HG03045 (cell line): ENCODE data around the gene TSSK6.
A peak's percentile ranks its signal among the peaks of the same experiment; 100 is the strongest.

Experiments
- ATAC-seq: cut with Tn5 transposase; IDR thresholded peaks from one replicate; pipeline ENCODE4 v1.9.1; 2021; ENCODE audit warnings: mild to moderate bottlenecking, moderate library complexity; ENCODE audit not compliant: unreplicated experiment

Gene TSSK6

DNA sequence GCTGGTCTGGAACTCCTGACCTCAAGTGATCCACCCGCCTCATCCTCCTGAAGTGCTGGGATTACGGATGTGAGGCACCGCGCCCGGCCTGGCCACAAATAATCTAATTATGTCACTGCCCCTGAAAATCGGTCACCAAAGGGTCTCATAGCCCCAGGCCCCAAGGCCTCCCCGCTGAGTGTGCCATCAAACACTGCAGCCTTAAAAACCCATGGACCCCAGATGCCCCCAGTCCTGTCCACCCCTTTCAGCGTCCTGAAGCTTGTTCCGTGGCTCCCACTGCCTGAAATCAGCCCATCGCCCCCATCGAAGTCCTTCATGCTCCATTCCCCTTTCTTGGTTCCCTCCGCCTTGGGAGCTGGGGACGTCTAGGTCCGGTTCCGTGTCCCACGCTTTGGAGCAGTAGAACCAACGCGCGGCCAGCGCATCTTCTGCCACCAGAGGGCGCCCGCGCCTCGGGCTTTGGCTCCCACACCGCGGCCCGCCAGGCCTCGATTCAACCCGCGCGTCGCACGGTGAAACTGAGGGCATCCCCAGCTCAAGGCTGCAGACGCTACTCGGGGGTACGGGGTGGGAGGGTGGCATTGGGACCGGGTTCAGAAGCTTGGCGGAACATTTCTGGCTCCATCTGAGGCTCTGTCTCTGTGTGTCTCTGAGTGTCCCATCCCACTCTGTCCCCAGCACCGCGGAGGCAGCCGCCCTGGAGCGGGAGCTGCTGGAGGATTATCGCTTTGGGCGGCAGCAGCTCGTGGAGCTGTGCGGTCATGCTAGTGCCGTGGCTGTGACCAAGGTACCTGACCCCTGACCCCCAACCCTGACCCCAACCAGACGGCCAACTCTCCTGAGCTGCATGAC is 16.8 kb upstream of the TSSK6 start:
- ATAC-seq: no peak

DNA sequence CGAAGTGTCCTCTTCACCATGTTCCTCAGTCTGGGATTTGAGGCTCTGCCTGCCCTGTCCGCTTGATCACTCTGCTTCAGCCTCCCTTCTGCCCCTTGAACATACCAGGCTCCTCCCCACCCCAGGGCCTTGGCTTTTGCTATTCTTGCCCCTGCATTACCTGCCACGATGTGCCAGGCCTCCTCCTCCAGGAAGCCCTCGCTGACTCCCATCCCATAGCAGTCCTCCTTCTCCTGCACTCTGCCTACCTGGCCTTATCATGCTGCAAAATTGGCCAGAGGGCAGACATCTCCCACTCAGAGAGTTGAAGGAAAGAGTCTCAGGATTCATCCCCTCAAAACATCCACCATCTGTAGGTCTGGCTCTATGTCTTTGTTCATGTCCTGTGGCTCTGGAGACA is 15.5 kb upstream of the TSSK6 start:
- no peak for ATAC-seq

DNA sequence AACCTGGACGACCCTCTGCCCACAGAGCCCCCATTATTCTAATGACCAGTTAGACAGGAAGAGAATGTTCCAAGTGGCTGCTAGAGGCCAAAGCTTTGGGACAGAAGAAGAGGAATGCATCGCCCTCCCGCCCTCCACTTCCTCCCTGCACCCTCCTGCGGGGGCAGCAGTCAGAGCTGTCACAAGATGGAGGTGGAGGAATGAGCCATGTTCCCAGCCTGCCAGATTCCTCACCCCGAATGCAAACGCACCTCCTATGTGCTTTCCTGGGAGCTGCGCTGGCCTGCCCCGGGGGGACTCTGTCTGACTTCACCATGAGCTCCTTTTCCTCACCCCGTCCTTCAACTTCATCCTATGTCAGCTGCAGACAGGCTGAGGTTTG is 15.1 kb upstream of the TSSK6 start:
- no peak for ATAC-seq

DNA sequence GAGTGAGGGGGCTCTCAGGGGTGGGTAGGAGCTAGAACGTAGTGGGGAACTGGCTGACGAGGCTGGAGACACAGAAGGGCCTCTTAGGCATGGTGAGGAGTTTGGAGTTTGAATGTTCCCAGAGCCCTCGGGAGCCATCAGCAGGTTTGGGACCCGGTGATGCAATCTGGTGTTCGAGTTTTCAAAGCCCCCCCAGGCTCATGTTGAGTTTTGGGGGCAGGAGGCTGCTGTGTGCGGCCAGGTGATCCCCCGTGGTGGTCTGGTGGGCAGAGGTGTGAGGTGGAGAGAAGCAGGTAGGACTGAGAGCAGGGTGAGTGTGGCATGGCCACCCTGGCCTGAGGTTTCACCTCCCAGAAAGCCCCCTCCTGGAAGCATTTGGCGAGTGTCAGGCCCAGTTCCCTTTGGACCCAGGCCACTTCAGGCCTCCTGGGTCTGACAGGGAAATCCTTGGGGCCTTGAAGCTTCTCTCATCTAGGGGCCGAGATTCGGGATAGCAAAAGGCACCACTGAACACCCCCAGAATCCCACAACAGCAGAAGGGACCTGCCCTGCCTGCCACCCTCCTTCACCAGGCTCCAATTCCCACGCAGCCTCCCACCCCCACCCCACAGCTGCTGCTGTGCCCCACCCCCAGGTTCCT is 14.6 kb upstream of the TSSK6 start:
- ATAC-seq: no peak

DNA sequence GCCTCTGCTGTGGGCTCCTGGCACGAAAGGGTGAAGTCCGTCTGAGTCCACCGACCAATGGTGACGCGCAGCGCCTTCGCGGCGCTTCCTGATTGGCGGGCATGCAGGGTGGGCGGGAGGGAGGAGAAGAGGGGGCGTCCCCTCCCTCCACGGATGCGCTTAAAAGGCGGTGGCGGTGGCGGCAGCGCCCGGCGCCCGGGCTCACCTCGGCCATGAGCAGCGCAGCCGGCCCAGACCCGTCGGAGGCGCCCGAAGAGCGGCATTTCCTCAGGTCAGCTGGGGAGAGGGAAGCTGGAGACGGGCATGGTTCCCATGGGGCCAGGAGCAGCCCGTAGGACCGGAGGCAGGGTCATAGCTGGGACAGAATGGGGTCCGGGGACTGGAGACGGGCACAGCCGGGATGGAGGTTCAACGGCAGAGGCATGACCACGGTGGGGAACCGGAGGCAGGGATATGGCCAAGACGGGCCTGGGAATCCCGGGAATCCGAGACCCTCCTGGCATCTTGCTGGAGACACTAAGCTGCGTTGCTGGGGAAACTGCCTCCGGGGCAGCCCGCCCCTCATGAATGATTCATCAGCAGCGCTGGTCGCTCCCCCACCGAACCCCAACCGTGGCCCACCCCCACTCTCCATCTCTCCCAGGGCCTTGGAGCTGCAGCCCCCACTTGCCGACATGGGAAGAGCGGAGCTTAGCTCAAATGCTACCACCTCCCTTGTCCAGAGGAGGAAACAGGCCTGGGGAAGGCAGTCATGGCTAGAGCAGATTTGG is 13.6 kb upstream of the TSSK6 start, which contains the start of gene YJEFN3:
Gene YJEFN3 (plus strand): TSS at position 191 of the 770 bp plus-strand sequence. CDS start 22 bp downstream, at position 213.
- no peak for ATAC-seq

DNA sequence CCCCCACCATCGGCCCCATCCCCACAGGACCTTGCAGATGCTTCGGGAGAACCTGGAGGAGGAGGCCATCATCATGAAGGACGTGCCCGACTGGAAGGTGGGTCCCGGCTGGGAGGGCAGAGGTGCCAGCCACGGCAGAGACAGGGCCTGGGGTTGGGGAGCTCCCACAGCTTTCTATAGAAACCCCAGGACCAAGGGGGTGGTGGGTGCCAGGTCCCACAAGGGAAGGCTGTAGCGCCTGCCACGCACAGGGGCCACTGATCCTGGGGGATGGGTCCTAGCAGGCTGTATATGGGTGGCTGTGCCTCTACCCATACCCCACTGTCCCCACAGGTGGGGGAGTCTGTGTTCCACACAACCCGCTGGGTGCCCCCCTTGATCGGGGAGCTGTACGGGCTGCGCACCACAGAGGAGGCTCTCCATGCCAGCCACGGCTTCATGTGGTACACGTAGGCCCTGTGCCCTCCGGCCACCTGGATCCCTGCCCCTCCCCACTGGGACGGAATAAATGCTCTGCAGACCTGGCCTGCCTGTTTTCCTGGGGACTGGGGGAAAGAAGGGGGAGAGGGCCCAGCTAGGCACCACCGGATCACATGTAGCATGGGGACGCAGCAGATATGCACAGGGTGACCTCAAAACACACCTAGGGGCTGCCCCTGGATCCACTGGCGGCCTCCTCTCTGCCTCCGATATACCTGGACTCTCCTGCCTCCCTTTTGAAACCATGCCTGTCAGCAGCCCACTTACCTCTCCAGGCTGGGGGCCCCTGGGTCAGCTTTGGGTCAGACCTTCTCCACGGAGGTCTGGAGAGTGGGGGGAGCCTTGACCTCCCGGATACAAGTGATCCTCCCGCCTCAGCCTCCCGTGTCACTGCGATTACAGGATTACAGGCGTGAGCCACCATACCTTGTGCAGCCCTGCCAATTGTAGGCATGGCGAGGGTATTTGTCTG is 12.6 kb upstream of the TSSK6 start:
- ATAC-seq: no peak

DNA sequence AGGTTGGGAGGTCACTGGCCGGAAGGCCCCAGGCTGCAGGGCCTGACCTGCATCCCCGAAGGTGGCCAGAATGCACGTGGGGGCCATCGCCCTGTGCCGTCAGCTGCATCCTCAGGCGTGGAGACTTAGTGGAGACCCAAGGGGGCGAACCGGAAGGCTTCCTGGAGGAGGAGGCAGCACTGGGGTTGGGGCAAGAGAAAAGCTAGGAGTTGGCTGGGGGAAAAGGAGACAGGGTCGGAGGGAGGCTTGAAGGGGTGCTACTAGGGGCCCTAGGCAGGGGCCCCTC is 12.0 kb upstream of the TSSK6 start:
- no peak for ATAC-seq

DNA sequence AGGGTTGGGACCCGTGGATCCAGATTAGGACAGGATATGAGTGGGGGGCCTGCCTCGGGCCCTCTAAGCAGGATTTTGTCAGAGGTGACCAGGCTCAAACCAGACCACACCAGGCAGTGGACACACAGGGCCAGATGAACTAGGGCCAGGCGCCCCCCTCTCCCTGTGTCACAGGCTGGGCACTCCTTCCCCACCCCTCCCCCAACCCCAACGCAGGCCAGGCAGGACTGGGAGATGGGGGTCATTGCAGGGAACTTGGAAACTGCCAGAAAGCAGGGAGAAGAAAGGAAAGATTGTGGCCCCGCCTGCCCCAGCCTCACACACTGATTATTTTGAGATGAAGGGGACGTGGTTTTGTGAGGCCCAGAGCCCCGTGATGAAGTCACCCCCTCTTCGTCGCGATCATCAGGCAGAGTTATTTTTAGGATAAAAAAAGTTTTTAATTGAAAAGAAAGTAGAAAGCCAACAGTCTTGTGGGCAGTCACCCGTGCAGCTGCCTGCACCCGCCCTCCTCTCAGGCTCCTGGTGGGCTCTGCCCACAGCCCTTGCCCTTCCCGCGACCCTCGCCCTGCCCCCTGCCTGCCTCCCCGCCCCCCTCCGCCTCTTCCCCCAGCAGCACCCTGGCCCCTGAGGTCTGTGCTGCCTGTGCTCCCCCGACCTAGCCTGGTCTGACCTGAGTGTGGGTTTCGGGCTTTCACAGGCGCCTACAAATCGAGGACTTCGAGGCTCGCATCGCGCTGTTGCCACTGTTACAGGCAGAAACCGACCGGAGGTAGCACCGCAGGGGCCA is 11.4 kb upstream of the TSSK6 start:
- ATAC-seq: no peak

DNA sequence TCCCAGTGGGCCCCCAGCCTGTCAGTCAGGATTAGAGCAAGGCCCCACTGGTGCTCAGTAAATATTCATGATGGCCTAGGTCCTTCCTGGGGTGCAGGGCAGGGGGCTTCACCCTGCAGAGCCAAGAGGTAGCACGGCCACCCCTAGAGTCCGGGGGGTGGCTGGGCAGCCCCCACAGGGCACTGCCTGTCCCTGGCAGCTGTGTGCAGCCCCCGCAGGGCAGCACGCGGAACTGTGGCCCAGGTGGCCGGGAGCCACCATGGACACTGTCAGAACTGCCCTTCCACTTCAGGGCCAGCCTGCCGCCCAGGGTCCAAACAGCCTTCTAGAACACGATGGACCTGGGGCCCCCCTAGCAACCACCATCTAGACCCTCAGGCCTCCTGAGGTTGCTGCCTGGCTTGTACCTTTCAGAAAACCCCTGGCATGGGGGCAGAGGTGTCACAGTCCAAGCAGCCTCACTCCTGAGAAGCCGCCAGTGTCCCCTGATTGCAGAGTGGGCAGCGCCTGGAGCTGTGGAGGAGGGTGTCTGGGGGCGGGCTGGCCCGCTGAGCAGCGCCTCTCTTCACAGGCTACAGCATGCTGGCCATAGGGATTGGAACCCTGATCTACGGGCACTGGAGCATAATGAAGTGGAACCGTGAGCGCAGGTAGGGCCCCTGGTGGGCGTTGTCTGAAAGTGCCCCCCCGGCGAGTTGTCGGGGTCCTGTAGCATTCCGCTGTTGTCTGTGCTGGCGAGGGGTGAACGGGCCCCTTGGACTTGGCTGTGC is 10.4 kb upstream of the TSSK6 start:
- ATAC-seq: no peak

DNA sequence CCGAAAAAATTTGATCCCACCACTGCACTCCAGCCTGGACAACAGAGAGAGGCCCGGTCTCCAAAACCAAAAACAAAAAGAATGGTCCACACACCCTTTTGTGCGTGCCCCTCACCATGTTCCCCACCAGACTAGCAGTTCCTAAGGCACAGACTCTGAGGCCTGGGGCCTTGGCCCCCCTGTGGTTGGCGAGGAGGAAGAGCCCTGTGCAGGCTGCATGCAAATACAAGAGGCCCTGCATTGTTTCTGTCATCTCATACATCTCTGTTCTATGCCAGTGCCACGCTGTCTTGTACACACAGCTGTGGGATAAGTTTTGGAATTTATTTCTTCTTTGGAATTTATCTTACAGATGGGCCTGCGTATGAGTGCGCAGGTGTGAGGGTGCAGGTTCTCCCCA is 8.7 kb upstream of the TSSK6 start:
- no peak for ATAC-seq

DNA sequence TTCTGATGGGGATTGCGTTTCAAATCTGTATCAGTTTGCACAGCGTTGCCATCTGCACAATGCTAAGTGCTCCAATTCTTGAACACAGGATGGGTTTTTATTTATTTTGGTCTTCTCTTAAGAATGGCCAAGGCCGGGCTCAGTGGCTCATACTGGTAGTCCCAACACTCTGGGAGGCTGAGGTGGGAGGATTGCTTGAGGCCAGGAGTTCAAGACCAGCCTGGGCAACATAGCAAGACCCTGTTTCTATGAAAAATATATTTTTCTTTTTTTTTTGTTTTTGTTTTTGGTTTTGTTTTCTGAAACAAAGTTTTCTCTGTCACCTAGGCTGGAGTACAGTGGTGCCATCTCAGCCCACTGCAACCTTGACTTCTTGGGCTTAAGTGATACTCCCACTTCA is 7.8 kb upstream of the TSSK6 start:
- ATAC-seq: no peak

DNA sequence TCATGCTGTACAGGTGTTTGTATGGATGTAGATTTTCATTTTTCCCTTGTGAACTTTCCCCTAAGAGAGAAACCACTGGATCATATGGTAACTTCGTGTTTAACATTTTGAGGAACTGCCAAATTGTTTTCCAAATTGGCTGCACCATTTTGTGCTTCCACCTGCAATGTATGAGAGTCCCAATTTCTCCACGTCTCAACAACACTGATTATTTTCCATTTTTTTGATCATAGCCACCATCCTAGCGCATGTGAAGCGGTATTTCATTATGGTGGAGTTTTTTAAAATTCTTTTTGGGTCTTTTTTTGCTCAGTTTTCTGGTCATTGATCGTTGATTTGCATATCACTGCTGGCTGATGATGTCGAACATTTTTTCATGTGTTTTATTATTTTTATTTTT is 5.6 kb upstream of the TSSK6 start:
- no peak for ATAC-seq

DNA sequence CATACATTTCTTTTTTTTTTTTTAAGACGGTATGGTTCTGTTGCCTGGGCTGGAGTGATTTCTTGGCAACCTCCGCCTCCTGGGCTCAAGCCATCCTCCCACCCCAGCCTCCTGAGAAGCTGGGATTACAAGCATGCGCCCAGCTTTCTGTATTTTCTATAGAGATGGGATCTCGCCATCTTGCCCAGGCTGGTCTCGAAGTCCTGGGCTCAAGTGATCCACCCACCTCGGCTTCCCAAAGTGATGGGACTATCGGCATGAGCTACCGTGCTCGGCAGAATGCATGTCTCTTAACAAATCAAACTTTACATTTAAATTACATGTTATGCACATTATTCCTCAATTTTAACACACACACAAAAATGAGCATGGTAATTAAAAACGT is 1.9 kb upstream of the TSSK6 start:
- ATAC-seq: no peak

DNA sequence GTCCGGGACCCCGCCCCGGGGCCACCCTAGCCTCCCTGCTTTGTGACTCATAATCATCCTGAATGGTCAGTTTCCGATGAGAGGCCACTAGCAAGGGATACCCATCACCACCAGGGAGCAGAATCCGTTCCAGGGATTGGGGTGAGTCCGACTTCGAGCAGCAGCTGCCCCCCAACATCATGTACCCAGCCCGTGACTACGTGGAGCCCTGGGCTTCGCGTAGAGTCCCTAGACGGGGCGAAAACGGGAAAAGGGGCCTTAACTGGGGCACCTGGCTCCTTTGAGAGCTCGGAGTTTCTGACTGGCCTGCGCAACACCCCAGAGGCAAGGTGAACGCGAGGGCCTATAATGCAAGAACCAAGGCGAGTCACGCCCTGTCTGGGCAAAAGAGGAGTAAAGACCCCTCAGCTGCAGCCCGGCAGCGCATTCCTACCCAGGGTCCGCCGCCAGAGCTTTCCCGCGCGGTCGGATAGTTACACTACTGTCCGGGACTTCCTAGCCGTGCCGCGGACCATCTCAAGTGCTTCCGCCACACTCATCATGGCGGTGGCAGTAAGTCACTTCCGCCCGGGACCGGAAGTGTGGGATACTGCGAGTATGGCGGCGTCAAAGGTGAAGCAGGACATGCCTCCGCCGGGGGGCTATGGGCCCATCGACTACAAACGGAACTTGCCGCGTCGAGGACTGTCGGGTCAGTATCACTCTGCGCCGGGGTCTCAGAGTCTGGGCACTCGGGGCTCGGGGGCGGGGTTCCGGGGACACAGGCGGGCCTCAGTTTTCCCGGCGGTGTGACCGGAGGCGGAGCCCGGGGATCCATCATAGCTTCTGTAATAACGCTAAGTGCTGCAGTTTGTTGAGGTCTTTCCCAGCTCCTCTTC is 533 bp upstream of the TSSK6 start, which contains the start of gene NDUFA13:
Gene NDUFA13 (plus strand): TSS at position 584 of the 878 bp plus-strand sequence. CDS start 14 bp downstream, at position 598.
- peak; percentile 74 for ATAC-seq

DNA sequence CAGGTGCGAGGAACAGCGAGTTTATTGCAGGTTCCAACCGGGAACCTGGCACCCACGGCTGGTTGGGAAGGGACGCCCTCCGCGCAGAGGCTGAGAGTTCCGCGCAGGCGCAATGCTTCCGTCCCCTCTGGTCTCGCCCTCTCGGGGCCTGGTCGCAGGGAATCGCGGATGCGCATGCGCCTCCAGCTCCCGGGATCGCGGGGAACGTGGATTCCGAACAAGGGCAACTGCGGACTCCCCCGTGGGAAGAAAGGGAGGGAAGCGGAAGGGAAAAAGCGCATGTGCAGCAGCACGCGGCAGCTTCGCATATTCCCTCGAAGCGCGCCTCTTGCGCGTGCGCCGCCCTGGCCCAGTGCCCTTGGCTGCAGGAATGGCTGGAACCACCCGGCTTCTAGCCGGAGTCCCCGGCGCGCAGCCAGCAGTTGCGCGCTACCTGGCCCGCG is 1.1 kb downstream of the TSSK6 start:
- no peak for ATAC-seq

DNA sequence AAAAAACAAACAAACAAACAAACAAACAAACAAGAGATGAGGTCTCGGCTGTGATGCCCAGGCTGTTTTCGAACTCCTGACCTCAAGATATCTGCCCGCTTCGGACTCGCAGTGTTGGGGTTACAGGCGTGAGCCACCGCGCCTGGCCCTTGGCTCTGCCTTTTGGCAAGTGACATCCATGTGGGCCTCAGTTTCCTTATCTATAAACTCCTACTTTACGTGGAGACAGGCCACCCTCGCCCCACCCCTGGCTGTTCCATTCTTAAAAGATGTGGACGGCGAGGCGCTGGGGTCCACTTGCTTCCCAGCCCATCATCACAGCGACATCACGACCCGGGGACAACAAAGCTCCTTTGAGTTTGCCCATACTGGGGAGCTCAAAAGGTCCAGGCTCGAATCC is 1.7 kb downstream of the TSSK6 start:
- no peak for ATAC-seq

DNA sequence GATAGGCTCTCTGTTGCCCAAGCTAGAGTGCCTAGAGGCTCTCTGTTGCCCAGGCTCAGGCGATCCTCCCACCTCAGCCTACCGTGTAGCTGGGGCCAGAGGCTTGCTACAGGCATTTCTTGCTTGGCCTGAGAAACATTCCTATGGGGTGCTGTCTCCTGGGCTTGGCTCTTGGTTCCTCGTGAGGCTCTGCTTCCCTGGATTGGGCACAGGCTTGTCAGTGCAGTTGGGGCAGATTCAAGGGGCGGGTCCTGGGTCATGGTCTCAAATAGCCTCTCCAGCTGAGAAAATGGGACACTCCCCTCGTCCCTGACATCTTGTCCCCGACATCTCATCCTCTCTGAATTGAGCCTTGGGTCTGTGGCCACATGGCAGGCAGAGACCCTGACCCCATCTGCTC is 4.9 kb downstream of the TSSK6 start:
- ATAC-seq: no peak

DNA sequence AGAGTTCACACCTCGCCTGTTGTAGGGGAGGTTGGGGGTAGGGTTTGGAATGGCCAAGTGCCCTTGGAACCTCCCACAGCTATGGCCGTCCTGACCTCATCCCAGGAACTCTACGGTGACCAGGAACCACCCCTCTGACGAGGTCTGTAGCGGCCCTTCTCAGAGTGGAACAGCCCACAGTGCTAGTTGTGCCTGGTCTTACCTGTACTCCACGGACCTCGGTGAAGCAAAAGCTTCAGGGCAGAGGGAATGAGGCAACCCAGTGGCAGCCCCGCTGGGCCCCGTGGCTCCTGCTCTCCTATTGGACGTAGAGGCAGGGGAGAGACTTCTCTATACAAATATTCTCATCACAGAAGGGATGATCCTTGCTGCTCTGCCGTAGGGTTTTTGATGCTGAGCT is 7.1 kb downstream of the TSSK6 start:
- ATAC-seq: no peak
